ENCODE results near the gene ZFPM1.

DNA sequence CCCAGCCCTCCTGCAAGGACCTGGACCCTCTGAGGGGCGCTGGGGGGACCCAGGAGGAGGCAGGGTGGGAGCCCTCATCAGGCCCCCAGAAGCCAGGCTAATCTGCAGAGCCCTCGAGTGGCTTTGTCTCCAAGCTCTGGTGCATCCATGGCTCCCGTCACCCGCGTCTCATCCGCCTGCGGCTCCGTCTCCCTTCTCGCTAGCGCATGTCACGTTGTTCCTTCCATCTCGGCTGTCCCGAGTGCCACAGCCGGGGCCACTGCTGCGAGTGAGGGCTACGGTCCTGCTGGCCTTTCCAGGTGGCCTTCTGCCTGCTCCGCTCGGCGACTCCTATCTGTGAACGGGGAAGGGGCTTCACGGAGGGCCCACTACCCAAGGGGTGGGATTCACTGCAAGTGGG lies 53.6 kb downstream of the ZFPM1 start:
- no peak for TF ChIP-seq FOXM1 (IDR thresholded peaks at IDR 0.05; ENCODE audit: borderline replicate concordance, low read depth)
- TF ChIP-seq CREB1 (IDR thresholded peaks at IDR 0.05; ENCODE audit: low read depth), result no peak
- no peak for TF ChIP-seq YY1 (IDR thresholded peaks at IDR 0.05; ENCODE audit: low read depth)
- TF ChIP-seq, protein P1, sequence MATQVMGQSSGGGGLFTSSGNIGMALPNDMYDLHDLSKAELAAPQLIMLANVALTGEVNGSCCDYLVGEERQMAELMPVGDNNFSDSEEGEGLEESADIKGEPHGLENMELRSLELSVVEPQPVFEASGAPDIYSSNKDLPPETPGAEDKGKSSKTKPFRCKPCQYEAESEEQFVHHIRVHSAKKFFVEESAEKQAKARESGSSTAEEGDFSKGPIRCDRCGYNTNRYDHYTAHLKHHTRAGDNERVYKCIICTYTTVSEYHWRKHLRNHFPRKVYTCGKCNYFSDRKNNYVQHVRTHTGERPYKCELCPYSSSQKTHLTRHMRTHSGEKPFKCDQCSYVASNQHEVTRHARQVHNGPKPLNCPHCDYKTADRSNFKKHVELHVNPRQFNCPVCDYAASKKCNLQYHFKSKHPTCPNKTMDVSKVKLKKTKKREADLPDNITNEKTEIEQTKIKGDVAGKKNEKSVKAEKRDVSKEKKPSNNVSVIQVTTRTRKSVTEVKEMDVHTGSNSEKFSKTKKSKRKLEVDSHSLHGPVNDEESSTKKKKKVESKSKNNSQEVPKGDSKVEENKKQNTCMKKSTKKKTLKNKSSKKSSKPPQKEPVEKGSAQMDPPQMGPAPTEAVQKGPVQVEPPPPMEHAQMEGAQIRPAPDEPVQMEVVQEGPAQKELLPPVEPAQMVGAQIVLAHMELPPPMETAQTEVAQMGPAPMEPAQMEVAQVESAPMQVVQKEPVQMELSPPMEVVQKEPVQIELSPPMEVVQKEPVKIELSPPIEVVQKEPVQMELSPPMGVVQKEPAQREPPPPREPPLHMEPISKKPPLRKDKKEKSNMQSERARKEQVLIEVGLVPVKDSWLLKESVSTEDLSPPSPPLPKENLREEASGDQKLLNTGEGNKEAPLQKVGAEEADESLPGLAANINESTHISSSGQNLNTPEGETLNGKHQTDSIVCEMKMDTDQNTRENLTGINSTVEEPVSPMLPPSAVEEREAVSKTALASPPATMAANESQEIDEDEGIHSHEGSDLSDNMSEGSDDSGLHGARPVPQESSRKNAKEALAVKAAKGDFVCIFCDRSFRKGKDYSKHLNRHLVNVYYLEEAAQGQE (IDR thresholded peaks at IDR 0.05; ENCODE audit: low read depth), result no peak
- no peak for TF ChIP-seq NFIC (IDR thresholded peaks at IDR 0.05)
- no peak for TF ChIP-seq TCF12 (IDR thresholded peaks at IDR 0.05; ENCODE audit: low read depth)
- no peak for TF ChIP-seq EP300 (IDR thresholded peaks at IDR 0.05; ENCODE audit: borderline replicate concordance)
- no peak for TF ChIP-seq EGR1 (IDR thresholded peaks at IDR 0.05)
- no peak for TF ChIP-seq TAF1 (IDR thresholded peaks at IDR 0.05; ENCODE audit: low read depth)
- TF ChIP-seq, protein P2, sequence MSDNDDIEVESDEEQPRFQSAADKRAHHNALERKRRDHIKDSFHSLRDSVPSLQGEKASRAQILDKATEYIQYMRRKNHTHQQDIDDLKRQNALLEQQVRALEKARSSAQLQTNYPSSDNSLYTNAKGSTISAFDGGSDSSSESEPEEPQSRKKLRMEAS (IDR thresholded peaks at IDR 0.05), result no peak
- no peak for TF ChIP-seq CEBPB (IDR thresholded peaks at IDR 0.05)
- TF ChIP-seq, protein P3, sequence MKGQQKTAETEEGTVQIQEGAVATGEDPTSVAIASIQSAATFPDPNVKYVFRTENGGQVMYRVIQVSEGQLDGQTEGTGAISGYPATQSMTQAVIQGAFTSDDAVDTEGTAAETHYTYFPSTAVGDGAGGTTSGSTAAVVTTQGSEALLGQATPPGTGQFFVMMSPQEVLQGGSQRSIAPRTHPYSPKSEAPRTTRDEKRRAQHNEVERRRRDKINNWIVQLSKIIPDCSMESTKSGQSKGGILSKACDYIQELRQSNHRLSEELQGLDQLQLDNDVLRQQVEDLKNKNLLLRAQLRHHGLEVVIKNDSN (IDR thresholded peaks at IDR 0.05), result no peak
- TF ChIP-seq TEAD4 (IDR thresholded peaks at IDR 0.05), result no peak
- TF ChIP-seq RAD21 (IDR thresholded peaks at IDR 0.05; ENCODE audit: low read depth), result no peak
